ENCODE measurements around the gene FAM187B.
"Not testable (repeated sequence)": the region's sequence is repeated elsewhere in the genome, so short reads cannot be mapped to it uniquely, and the experiment has no call there.

FAM187B gene

GRCh38 chr19:35222373-35223015 lies 6.0 kb downstream of the FAM187B start:
- DNase-seq (ENCODE audit: low read depth): no peak
- no peak overlapping the region for H3K4me3 ChIP-seq (ENCODE audit: low read length)
- TF ChIP-seq, protein P1, sequence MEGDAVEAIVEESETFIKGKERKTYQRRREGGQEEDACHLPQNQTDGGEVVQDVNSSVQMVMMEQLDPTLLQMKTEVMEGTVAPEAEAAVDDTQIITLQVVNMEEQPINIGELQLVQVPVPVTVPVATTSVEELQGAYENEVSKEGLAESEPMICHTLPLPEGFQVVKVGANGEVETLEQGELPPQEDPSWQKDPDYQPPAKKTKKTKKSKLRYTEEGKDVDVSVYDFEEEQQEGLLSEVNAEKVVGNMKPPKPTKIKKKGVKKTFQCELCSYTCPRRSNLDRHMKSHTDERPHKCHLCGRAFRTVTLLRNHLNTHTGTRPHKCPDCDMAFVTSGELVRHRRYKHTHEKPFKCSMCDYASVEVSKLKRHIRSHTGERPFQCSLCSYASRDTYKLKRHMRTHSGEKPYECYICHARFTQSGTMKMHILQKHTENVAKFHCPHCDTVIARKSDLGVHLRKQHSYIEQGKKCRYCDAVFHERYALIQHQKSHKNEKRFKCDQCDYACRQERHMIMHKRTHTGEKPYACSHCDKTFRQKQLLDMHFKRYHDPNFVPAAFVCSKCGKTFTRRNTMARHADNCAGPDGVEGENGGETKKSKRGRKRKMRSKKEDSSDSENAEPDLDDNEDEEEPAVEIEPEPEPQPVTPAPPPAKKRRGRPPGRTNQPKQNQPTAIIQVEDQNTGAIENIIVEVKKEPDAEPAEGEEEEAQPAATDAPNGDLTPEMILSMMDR (conservative IDR thresholded peaks at IDR 0.05; ENCODE audit: low read depth, low read length): no peak

GRCh38 chr19:35220973-35221590 lies 7.5 kb downstream of the FAM187B start:
- DNase-seq (ENCODE audit: low read depth): not testable (repeated sequence)

DNA sequence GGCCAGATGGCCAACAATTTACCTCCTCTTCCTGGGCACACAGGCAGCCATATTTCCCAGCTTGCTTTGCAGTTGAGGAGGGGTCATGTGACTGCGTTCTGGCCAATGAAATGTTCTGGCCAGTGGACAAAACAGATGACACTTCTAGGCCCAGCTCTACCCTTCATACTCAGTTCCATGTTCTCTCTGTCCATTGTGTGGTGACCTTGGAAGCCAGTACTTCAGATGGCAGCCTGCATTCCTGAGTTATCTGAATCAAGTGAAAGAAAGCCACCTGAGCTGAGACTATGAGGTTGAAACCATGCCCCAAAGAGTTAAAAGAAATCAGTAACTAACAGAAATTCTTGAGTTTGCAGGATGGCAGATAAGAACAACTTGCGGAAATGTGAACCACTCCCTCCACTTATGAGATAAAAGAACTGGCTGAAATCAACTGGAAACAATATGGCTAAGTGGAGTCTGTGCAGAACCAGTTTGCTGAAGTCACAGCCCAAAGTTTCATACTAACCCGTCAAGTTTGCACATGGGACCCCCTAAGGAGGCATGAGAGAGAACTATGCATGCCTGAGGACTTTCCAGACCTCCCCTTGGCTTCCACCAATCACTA lies 8.1 kb downstream of the FAM187B start:
- H3K4me3 ChIP-seq (ENCODE audit: low read length): no peak overlapping the region
- TF ChIP-seq, protein P1 (conservative IDR thresholded peaks at IDR 0.05; ENCODE audit: low read depth, low read length): no peak
- DNase-seq (ENCODE audit: low read depth): no peak

More at GRCh38 chr19:35220973-35221590, 7.5 kb downstream of the FAM187B start:
- not testable (repeated sequence) for H3K4me3 ChIP-seq (ENCODE audit: low read length)

- no peak overlapping the region for H3K4me3 ChIP-seq (ENCODE audit: low read length)
- TF ChIP-seq, protein P1 (conservative IDR thresholded peaks at IDR 0.05; ENCODE audit: low read depth, low read length): no peak
- no peak for DNase-seq (ENCODE audit: low read depth)
Measured at GRCh38 chr19:35219008-35219407, 9.5 kb downstream of the FAM187B start.

- no peak for DNase-seq (ENCODE audit: low read depth)
- TF ChIP-seq, protein P1 (conservative IDR thresholded peaks at IDR 0.05; ENCODE audit: low read depth, low read length): no peak
- no peak overlapping the region for H3K4me3 ChIP-seq (ENCODE audit: low read length)
Measured at GRCh38 chr19:35217649-35217990, 10.9 kb downstream of the FAM187B start.

- TF ChIP-seq, protein P1 (conservative IDR thresholded peaks at IDR 0.05; ENCODE audit: low read depth, low read length): no peak
- no peak overlapping the region for H3K4me3 ChIP-seq (ENCODE audit: low read length)
- no peak for DNase-seq (ENCODE audit: low read depth)
Measured at GRCh38 chr19:35216833-35217648, 11.5 kb downstream of the FAM187B start.

Measured in retinal pigment epithelial cell (primary cell).